NCI-H2227 (cell line): Measurements from ENCODE around the gene CAPN10.

ENCODE experiments used
- DNase-seq: peaks from one replicate; lab custom pipeline; 2025; ENCODE audit not compliant: unreplicated experiment; lab: John Stamatoyannopoulos, UW

Gene CAPN10

DNA sequence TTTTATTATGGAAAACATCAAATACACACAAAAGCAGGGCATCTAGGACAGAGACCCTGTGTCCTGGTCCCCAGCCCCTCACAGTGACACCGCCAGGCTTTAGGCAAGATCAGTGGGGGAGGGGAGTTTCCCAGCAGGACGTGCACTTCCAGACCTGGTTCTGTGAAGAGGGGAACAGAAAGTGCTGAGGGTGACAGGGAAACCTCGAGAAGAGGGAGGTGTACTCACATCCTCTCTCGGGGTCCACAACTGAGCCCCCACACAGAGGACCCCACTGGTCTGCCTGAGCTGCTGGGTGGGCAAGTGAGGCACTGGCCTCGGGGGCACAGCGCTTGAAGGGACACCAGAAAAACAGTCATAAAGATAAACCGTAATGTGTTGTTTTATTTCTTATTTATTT is 34.3 kb downstream of the CAPN10 start:
- DNase-seq: no peak

DNA sequence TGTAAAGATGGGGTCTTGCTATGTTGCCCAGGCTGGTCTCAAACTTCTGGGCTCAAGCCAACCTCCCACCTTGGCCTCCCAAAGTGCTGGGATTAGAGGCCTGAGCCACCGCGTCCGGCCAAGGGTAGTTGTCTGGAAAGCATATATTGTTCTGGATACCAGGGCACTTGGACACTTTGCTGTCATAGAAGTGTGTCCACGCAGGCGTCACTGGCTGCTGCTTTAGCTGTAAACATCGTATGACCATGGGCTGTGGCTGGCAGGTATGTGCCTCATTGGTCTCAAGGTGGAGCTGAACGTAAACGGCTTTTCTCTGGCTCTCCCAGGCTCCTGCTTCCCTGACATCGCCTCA is 35.5 kb downstream of the CAPN10 start:
- no peak for DNase-seq

DNA sequence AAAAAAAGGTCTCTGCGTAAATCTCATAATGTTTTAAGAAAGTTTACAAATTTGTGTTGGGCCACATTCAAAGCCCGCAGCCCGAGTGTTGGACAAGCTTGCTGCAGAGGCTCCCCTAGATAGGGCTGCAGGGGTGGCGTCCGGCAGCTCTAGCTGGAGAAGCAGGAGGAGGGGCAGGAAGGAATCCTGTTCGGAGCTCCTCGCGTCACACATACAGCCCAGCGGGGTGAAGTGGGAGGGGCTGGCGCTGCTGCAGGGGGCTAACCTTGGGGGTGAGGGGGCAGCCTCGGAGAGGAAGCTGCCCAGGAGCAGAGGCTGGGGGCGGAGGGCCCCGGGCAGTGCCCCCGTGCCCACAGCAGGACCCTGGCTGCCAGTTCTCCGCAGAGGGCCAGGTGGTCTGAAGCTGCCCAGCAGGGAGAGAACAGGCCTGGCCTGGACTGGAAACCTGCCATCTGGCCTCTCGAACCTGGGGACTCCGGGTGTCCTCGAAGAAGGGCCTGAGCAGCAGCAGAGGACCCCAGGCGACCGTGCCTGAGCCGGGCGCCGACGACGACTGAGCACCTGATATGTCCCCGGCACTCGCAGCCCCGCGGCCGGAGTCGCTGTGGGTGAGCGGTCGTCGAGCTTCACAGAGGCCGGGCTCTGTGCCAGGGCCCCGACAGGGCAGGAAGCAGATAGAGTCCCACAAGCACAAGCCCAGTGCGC is 36.1 kb downstream of the CAPN10 start:
- DNase-seq: no peak

DNA sequence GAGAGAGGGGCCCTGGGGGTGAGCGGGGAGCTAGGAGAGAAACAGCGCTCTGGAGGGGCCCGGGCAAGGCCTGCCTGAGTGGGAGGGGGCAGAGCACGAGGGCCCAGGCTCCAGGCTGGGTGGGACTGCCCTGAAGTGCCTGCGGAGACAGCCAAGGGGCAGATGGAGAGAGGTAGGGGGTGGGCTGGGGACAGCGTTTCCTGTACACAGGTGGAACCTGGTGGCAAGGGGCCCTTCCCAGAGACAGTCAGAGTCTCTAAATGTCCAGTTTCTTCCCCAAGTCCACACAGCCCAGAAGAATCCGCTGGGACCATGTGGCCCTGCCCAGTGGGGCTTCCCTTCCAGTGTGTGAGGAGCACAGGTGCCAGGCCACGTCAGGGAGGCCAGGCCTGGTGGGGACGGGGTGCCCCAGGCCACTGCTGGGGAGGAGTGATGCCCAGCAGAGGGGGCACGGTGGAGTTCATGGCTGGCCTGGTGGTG is 37.0 kb downstream of the CAPN10 start:
- no peak for DNase-seq

DNA sequence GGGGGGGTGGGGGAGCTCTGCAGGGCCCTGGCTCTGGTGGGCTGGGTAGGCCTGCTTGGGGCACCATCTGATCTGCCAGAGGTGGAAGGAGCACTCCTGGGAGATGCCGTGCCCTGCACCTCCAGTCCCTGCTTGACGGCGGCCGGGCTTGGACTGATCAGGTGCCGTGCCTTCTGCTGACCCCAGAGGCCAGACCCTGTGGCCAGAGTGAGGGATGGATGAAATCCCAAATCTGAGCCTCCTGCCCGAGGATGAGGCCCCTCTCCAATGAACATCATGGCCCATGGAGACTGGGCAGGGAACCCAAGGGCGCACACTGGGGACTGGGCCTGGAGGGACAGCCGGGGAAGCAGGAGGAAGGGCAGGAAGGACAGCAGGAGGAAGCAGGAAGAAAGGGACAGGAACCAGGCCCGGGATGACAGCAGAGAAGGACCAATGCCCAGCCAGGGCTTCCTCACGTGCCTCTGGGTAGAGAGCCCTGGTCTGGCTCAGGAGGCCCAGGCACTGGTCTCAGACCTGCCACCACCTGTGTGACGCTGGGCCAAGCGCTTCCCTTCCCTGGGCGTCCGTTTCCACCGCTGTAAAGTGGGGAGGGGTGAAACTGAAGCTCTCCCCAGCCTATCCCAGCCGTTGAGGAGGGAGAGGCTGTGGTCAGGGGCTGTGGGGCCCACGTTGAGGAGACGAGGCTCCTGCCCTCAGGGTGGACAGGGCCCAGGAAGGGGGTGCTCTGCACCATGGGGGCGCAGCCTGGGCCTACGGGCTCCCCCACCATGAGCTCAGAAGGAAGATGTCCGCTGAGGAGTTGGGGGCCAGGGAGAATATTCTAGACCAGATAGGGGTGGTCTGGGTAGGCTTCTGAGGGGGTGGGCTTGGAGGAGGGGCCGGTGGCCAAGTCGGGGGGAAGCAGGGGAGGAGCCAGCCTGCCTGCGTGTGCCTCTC is 37.7 kb downstream of the CAPN10 start:
- DNase-seq: no peak

DNA sequence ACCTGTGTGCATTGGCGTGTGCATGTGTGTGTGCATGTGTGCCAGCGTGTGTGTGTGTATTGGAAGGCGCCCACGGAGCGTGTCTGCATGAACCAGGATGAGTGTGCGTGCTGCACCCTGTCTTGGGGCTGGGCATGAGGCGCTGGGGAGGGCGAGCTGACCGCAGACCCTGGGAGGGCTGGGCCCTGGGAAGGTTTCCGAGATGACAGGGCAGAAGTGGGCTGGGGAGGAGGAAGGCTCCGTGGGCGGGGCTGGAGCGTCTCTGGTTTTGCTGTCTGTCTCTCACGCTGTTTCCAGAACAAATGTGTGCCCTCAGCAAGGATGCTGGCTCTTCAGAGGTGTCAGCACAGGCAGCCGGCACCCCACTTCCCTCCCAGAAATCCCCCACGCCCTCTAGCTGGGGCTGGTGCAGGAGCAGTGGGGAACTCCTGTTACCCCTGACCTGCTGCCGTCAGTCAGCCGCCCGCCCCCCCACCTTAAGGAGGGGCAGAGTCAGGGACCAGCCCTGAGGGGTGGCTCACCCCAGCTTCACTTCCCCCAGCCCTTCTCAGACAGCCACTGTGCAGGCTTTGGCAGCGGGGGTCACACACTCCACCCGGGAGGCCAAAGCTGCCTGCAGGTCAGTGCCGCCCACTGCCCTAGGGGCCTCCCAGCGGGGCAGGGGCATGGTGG is 38.6 kb downstream of the CAPN10 start, which contains the start of gene GPR35:
GPR35 (plus strand) TSS at position 531 of the 672 bp plus-strand sequence. CDS start 4,473 bp downstream, outside the sequence.
- DNase-seq: no peak

DNA sequence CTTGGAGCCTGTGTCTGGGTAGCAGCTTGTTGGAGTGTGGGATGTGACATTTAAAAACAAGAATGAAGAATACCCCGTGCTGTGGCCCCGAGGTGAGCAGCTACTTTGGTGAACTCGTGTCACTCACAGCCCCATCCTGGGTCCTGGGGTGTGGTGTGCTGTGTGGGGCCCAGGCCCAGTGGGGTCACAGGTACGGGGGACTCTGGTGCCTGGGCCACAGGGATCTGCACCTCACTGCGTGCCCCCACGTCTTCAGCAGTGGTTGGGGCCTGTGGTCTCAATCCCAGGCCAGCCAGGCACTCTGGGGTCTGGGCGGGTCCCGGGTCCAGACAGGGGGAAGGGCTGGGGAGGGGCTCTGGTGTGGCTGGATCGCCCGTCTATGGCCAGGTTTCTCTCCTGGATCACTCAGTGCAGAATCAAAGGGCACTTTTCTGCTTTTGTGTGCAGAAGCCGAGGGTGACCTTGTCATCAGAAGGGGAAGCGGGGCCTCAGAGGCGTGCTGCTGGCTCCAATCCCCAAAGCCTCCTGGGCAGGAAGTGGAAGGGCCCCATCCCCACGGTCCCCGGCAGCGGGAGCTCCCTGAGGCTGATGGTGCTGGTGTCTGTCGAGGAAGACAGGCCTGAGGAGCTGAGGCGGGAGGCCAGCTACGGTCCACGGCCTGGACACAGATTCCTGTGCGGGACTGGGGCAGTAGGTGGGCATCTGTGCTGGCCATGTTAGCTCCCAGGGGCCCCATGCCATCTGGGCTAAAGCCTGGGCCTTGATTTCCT is 40.2 kb downstream of the CAPN10 start:
- no peak for DNase-seq

DNA sequence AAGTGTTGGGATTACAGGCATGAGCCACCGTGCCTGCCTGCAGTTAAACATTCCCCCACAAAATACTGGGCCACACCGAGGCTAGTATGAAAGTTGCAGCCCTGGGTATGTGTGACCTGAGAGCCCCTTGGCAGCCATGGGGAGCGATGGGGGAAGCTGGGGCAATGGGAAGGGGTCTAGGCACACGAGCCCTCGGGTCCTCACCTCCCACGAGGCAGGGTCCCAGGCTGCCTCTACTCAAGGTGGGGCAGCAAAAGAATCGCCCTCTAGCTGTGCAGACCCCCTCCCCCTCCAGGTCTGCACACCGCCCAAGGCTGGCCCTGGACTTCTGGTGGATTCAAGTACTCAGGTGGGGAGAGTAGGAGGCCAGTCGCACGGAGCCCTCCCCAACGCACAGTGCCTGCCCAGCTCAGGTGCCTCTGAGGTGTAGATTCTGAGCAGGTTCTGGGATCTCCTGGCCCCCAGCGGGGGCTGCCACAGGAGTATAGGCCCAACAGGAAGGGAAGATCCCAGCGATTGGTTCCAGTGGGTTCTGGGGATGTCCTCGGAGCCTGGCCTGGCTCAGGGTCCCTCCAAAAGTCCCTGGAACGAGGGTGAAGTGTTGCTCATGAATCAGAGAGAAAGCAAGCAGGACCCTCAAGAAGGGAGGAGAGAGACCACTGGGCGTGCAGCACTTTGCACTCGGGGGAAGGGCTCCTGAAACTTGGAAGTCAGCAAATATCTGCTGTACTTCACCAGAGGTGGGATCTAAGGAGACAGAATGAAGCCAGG is 41.4 kb downstream of the CAPN10 start:
- no peak for DNase-seq

DNA sequence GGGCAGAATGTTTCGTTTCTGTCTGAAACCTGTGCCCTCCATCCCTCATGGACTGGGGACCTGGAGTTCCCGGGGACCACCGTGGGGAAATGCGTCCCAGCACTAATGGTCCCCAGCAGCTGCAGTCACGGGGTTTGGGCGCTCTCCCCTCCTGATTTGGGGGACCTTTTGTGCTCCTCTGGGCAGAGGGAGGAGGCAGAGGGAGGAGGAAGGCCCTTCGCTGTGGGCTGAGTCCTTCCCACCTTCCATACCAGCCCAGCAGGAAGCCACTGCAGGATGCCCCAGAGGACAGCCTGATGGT is 41.9 kb downstream of the CAPN10 start:
- no peak for DNase-seq

DNA sequence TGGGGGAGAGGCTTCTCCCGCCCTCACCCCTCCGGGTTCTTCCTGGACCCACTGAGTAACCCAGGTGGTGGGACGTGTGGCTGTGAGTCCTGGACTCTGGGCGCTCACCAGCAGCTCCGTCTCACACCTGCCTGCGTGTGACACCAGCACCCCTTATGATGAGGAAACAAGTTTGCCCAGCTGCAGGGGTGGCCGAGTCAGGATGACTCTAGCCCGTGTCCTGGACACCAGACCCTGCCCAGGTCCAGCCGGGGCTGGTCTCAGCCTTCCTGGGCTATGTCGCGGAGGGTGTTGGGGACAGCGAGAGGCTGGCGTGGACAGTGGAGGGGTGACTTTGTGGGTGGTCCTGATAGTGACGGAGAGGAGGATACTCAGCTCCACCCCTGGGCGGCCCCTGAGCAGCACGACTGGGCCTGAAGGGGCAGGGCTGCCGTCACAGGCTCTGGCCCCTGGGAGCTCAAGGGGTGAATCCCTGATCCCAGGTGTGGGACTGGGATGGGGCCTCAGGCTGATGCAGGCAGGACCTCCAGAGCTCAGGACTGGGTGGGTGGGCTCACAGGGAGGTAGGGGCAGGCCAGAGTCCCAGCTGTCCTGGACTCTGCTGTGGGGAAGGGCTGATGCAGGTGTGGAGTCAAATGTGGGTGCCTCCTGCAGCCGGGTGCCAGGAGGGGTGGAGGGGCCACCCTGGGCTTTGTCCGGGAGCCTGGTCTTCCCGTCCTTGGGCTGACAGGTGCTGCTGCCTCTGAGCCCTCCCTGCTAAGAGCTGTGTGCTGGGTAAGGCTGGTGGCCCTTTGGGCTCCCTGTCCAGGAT is 42.5 kb downstream of the CAPN10 start:
- DNase-seq: no peak

DNA sequence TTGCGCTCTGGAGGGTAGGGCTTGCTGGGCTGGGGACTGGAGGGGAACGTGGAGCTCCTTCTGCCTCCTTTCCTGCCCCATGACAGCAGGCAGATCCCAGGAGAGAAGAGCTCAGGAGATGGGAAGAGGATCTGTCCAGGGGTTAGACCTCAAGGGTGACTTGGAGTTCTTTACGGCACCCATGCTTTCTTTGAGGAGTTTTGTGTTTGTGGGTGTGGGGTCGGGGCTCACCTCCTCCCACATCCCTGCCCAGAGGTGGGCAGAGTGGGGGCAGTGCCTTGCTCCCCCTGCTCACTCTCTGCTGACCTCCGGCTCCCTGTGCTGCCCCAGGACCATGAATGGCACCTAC is 43.1 kb downstream of the CAPN10 start:
- DNase-seq: no peak

DNA sequence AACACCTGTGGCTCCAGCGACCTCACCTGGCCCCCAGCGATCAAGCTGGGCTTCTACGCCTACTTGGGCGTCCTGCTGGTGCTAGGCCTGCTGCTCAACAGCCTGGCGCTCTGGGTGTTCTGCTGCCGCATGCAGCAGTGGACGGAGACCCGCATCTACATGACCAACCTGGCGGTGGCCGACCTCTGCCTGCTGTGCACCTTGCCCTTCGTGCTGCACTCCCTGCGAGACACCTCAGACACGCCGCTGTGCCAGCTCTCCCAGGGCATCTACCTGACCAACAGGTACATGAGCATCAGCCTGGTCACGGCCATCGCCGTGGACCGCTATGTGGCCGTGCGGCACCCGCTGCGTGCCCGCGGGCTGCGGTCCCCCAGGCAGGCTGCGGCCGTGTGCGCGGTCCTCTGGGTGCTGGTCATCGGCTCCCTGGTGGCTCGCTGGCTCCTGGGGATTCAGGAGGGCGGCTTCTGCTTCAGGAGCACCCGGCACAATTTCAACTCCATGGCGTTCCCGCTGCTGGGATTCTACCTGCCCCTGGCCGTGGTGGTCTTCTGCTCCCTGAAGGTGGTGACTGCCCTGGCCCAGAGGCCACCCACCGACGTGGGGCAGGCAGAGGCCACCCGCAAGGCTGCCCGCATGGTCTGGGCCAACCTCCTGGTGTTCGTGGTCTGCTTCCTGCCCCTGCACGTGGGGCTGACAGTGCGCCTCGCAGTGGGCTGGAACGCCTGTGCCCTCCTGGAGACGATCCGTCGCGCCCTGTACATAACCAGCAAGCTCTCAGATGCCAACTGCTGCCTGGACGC is 43.6 kb downstream of the CAPN10 start:
- no peak for DNase-seq

DNA sequence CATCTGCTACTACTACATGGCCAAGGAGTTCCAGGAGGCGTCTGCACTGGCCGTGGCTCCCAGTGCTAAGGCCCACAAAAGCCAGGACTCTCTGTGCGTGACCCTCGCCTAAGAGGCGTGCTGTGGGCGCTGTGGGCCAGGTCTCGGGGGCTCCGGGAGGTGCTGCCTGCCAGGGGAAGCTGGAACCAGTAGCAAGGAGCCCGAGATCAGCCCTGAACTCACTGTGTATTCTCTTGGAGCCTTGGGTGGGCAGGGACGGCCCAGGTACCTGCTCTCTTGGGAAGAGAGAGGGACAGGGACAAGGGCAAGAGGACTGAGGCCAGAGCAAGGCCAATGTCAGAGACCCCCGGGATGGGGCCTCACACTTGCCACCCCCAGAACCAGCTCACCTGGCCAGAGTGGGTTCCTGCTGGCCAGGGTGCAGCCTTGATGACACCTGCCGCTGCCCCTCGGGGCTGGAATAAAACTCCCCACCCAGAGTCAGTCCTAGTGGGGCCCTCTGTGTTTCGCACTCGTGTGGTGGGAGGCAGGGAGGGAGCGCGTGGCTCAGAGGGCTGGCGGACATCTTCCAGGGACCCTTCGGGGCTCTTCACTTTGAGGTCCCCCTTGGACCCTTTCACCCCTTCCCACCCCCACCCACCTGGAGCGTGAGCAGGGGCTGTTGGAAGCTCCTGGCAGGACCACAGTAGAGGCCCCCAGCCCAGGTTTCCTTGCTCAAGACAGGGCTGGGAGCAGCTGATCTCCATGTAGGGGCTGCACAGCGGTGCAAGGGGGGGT is 44.4 kb downstream of the CAPN10 start:
- DNase-seq: no peak

DNA sequence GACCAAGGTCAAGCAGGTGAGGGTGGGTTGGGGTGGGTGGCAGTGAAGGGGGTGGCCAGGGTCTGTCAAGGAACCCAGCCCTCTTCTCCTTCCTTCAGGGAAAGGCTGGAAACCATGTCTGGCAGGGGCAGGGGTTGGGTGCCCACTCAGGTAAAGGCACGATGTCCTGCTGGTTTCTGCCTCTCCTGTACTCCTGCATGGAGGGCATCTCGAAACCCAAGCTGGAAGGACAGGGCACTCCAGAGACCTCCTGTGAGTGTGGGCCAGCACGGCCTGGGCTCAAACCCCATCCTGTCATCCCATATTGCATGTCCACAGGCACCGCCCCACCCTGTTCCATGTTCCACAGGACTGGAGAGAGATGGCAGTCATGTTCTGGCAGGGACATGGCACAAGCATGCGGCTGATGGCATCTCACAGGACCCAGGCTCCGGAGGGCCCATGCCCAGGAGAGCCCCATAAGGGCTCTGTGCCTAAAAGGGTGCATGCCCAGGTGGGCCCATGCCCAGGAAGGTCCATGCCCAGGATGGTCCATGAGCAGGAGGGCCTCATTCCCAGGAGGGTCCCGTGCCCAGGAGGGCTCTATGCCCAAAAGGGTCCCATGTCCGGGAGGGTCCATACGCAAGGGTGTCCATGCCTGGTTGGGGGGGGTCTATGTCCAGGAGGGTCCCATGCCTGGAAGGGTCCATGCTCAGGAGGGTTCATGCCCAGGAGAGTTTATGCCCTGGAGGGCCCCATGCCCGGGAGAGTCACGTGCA is 45.2 kb downstream of the CAPN10 start:
- no peak for DNase-seq

DNA sequence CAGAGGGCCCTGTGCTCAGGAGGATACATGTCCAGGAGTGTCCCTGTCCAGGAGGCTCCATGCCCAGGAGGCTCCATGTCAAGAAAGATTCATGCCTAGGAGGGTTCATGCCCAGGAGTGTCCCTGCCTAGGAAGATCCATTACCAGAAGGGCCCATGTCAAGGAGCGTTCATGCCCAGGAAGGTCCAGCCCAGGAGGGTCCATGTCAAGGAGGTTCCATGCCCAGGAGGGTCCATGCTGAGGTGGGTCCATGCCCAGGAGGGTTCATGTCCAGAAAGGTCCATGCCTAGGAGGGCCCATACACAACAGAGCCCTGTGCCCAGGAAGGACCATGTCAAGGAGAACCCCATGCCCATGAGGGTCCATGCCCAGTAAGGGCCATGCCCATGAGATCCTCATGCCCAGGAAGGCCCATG is 45.8 kb downstream of the CAPN10 start:
- DNase-seq: no peak

DNA sequence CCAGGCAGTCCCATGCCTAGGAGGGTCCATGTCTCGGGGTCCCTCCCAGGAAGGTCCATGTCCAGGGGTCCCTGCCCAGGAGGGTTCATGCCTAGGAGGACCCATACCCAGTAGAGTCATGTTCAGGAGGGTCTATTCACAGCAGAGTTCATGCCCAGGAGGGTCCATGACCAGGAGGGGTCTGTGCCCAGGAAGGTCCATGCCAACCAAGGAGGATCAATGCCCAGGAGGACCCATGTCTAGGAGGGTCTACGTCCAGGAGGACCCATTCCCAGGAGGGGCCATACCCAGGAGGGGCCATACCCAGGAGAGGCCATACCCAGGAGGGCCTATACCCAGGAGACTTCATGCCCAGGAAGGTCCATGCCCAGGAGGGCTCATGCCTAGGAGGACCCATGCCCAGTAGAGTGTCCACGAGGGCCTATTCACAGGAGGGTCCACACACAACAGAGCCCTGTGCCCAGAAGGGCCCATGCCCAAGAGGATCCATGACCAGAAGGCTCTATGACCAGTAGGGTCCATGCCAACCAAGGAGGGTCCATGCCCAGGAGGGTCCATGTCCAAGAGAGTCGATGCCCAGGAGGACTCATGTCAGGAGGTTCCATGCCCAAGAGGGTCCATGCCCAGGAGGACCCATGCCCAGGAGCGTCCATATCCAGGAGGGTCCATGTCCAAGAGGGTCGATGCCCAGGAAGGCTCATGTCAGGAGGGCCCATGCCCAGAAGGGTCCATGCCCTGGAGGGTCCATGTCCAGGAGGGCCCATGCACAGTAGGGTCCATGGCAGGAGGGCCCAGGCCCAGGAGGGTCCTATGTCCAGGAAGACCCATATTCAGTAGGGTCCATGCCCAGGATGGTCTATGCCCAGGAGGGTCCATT is 48.8 kb downstream of the CAPN10 start:
- no peak for DNase-seq
